Endodermal cell (in vitro differentiated cells): Measurements from ENCODE around the gene SMCO3. TPM values are rescaled to one million over a fixed set of nuclear protein-coding genes. Genes with fewer than 3 reads are reported as not detected.

Source experiments
- DNase-seq: peaks from one replicate; pipeline ENCODE4 v3.0.0-alpha.2; 2017
- H3K27ac ChIP-seq: 2 replicates; pipeline ENCODE4 v1.5.1; 2013; ENCODE audit warnings: mild to moderate bottlenecking, low read depth, low read length, moderate library complexity
- H3K27me3 ChIP-seq: 2 replicates; pipeline ENCODE4 v1.6.1; 2013; ENCODE audit warnings: mild to moderate bottlenecking, low read length, moderate library complexity; ENCODE audit not compliant: insufficient read depth, control insufficient read depth, poor library complexity, severe bottlenecking
- H3K36me3 ChIP-seq: 2 replicates; pipeline ENCODE4 v1.7.0; 2013; ENCODE audit warnings: mild to moderate bottlenecking, low read length, moderate library complexity; ENCODE audit not compliant: control insufficient read depth, insufficient read depth
- H3K4me1 ChIP-seq: one replicate; pipeline ENCODE4 v1.7.0; 2013; ENCODE audit warnings: low read length; ENCODE audit not compliant: control insufficient read depth, insufficient read depth
- H3K4me3 ChIP-seq: 2 replicates; pipeline ENCODE4 v1.5.1; 2013; ENCODE audit warnings: mild to moderate bottlenecking, low read length, moderate library complexity
- H3K9ac ChIP-seq: 2 replicates; pipeline ENCODE4 v1.6.1; 2013; ENCODE audit warnings: mild to moderate bottlenecking, low read length, moderate library complexity; ENCODE audit not compliant: poor library complexity, severe bottlenecking; ENCODE audit errors: extremely low read depth
- H3K9me3 ChIP-seq: 2 replicates; pipeline ENCODE4 v1.6.1; 2013; ENCODE audit warnings: mild to moderate bottlenecking, low read length, moderate library complexity; ENCODE audit not compliant: control insufficient read depth
- H3K27ac Mint-ChIP-seq: 2 replicates; pipeline ENCODE4 v1.8.0; 2020; ENCODE audit warnings: mixed read lengths
- H3K27me3 Mint-ChIP-seq: 2 replicates; pipeline ENCODE4 v1.8.0; 2021; ENCODE audit warnings: mild to moderate bottlenecking, mixed read lengths; ENCODE audit not compliant: insufficient read depth
- H3K36me3 Mint-ChIP-seq: 2 replicates; pipeline ENCODE4 v1.8.0; 2020; ENCODE audit warnings: low read depth, mixed read lengths
- H3K4me1 Mint-ChIP-seq: 2 replicates; pipeline ENCODE4 v1.8.0; 2020; ENCODE audit warnings: mixed read lengths
- H3K4me3 Mint-ChIP-seq: 2 replicates; pipeline ENCODE4 v1.8.0; 2020; ENCODE audit warnings: mild to moderate bottlenecking, moderate library complexity, mixed read lengths
- H3K9me3 Mint-ChIP-seq: 2 replicates; pipeline ENCODE4 v1.8.0; 2020; ENCODE audit warnings: mild to moderate bottlenecking, mixed read lengths
- WGBS, 2 experiments: methylation state at CpG; one replicate each; pipeline versions ENCODE4 v1.1.5 to v1.1.7; 2013; ENCODE audit warnings: missing lambda C conversion rate in 2 of 2, mixed read lengths in 1 of 2; ENCODE audit not compliant: insufficient coverage in 1 of 2, insufficient read length in 1 of 2; 5-methylcytosine and 5-hydroxymethylcytosine counted together
- total RNA-seq, 2 donors: library from RNA; stranded (reverse); fragmentation: NEBNext Ultra II Directional in 1 of 2; extraction: Animal tissue kit (Norgen Biotek cat#: 25700) in 1 of 2; gene quantifications; 2 replicates in 1 of 2; 3 replicates in 1 of 2; pipeline ENCODE4 v1.2.1, GENCODE V29; 2021
- TF ChIP-seq, protein P1 (sequence below): fragments of 200-600 bp; sonication (generic); conservative IDR thresholded peaks from 2 replicates; pipeline ENCODE4 v1.5.0; 2021; ENCODE audit warnings: antibody characterized with exemption, mild to moderate bottlenecking

The SMCO3 gene
- total RNA-seq, 2 donors from 2014 or later: not detected

DNA sequence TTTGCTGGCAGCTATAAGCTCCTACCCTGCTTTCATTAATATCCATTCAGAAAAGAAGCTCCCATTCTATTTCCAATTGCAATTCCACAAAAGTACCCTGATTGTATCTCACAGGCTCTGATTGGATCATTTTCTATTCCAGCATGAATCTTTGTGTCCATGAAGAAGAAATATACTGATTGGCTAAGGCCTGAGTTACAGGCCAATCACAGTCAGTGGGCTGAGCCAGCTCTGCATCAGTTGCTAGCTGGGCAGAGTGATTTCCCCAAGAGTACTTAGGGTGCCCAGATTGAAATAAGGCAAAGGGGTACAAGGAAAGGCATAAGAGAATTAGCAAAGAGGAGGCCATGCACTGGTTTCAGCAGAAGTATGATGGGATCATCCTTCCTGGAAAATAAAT is 14.9 kb upstream of the SMCO3 start:
- Histone ChIP-seq H3K9ac (no peak overlapping the region), H3K4me3 (no peak overlapping the region), H3K27me3 (no peaks in the 10 kb centered on the region), H3K27ac (no peak overlapping the region), H3K9me3 (no peaks in the 10 kb centered on the region), H3K4me1 (no peaks in the 10 kb centered on the region), H3K36me3 (no peaks in the 10 kb centered on the region)
- Mint-ChIP-seq H3K27ac (no peak overlapping the region), H3K9me3 (no peaks in the 10 kb centered on the region), H3K4me3 (no peak overlapping the region), H3K4me1 (no peaks in the 10 kb centered on the region), H3K36me3 (no peaks in the 10 kb centered on the region), H3K27me3 (peaks cover 2% of the 10 kb centered on the region)
- TF ChIP-seq, protein P1, sequence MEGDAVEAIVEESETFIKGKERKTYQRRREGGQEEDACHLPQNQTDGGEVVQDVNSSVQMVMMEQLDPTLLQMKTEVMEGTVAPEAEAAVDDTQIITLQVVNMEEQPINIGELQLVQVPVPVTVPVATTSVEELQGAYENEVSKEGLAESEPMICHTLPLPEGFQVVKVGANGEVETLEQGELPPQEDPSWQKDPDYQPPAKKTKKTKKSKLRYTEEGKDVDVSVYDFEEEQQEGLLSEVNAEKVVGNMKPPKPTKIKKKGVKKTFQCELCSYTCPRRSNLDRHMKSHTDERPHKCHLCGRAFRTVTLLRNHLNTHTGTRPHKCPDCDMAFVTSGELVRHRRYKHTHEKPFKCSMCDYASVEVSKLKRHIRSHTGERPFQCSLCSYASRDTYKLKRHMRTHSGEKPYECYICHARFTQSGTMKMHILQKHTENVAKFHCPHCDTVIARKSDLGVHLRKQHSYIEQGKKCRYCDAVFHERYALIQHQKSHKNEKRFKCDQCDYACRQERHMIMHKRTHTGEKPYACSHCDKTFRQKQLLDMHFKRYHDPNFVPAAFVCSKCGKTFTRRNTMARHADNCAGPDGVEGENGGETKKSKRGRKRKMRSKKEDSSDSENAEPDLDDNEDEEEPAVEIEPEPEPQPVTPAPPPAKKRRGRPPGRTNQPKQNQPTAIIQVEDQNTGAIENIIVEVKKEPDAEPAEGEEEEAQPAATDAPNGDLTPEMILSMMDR: no peak
- peak; percentile 55 for DNase-seq

DNA sequence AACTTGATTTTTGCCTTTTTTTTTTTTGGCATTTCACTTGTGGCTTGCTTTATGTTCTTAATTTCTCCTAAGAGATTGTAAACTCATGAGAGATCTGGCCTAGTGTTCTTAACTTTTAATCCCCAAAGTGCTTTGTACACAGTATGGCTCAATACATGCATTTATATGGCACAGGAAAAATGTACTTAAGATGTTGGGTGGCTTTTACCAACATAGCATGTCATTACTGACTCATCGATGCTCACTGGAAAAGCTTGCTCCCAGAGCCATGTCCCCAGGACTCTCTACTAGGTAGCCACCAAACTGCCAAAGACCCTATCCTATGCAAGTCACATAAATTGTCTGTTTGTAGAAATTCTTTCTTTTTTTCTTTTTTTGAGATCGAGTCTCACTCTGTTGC is 13.1 kb upstream of the SMCO3 start:
- Mint-ChIP-seq H3K4me3 (no peak overlapping the region), H3K27ac (no peak overlapping the region), H3K27me3 (peaks cover 2% of the 10 kb centered on the region), H3K9me3 (no peaks in the 10 kb centered on the region), H3K4me1 (no peaks in the 10 kb centered on the region), H3K36me3 (no peaks in the 10 kb centered on the region)
- no peaks in the 10 kb centered on the region for H3K27me3 ChIP-seq
- no peaks in the 10 kb centered on the region for H3K9me3 ChIP-seq
- TF ChIP-seq, protein P1: no peak
- WGBS, 2 experiments: 92 to 100% methylated on average over 1 to 2 of the region's 2 CpGs
- H3K36me3 ChIP-seq: no peaks in the 10 kb centered on the region
- no peak overlapping the region for H3K4me3 ChIP-seq
- no peak overlapping the region for H3K9ac ChIP-seq
- H3K27ac ChIP-seq: no peak overlapping the region
- DNase-seq: no peak
- no peaks in the 10 kb centered on the region for H3K4me1 ChIP-seq

DNA sequence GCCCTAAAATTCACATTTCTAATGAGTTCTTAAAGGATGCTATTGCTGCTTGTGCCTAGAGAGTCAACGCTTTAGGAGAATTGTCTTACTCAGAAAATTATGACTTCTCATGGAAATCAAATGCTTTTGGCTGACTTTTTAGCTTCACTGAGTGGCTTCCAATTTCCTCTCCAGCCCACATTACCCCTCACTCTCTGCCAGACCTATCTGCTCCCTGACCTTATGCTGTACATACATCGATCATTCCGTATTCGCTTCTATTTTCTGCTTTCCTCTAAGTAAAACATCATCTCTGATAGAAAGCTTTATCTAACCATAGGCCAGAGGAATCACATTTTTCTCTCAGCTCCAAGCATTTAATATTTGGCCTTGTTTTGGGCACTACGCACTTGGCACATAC is 12.5 kb upstream of the SMCO3 start:
- Mint-ChIP-seq H3K4me1 (no peaks in the 10 kb centered on the region), H3K36me3 (no peaks in the 10 kb centered on the region), H3K4me3 (no peak overlapping the region), H3K9me3 (no peaks in the 10 kb centered on the region), H3K27ac (no peak overlapping the region), H3K27me3 (peaks cover 2% of the 10 kb centered on the region)
- H3K27ac ChIP-seq: no peak overlapping the region
- no peaks in the 10 kb centered on the region for H3K36me3 ChIP-seq
- H3K4me1 ChIP-seq: no peaks in the 10 kb centered on the region
- H3K9me3 ChIP-seq: no peaks in the 10 kb centered on the region
- TF ChIP-seq, protein P1: no peak
- no peaks in the 10 kb centered on the region for H3K27me3 ChIP-seq
- no peak overlapping the region for H3K9ac ChIP-seq
- no peak for DNase-seq
- no peak overlapping the region for H3K4me3 ChIP-seq
- WGBS, 2 experiments: 93 to 96% methylated on average over 5 of the region's 5 CpGs
